Activated CD4-positive, alpha-beta T cell treated with anti-CD3 and anti-CD28 coated beads for 48 hours (primary cell): ENCODE data around the gene CACNA1C.
"Not testable (repeated sequence)": the region's sequence is repeated elsewhere in the genome, so short reads cannot be mapped to it uniquely, and the experiment has no call there.

Source experiments
- DNase-seq: peaks from one replicate; pipeline ENCODE4 v3.0.0-alpha.2; 2020

CACNA1C gene

GRCh38 chr12:2733493-2734355 is 680.9 kb downstream of the CACNA1C start:
- DNase-seq = no peak

DNA sequence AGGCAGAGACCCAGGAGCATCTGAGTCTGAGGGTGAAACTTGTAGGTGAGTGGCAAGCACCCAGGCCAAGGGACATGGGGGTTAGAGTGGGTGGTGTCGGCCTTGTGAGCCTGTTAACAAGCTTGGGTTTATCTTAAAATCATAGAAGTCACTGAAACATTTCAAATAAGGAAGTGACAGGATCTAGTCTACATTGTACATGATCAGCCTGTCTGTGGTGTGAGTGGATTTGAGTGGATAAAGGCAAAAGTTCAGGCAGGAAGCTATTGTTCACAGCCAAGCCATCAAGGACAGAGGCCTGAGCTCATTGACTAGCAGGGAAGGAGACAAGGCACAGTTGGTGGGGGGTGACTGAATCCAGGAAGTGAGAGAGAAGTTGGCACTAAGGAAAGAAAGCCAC is 682.6 kb downstream of the CACNA1C start:
- DNase-seq = no peak

GRCh38 chr12:2737656-2738241 is 685.0 kb downstream of the CACNA1C start:
- DNase-seq = no peak

DNA sequence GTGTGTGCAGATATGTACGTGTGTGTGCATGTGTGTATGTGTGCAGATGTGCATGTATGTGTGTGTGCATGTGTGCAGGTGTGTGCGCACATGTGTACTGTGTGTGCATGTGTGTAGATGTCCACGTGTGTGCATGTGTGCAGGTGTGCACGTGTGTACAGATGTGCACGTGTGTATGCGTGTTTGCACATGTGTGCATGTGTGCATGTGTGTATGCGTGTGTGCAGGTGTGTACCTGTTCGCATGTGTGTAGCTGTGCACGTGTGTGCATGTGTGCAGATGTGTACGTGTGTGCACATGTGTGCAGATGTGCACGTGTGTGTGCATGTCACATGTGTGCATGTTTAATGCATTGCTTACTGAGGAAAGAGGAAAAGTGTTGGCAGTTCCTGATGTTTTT is 686.3 kb downstream of the CACNA1C start:
- DNase-seq = no peak

DNA sequence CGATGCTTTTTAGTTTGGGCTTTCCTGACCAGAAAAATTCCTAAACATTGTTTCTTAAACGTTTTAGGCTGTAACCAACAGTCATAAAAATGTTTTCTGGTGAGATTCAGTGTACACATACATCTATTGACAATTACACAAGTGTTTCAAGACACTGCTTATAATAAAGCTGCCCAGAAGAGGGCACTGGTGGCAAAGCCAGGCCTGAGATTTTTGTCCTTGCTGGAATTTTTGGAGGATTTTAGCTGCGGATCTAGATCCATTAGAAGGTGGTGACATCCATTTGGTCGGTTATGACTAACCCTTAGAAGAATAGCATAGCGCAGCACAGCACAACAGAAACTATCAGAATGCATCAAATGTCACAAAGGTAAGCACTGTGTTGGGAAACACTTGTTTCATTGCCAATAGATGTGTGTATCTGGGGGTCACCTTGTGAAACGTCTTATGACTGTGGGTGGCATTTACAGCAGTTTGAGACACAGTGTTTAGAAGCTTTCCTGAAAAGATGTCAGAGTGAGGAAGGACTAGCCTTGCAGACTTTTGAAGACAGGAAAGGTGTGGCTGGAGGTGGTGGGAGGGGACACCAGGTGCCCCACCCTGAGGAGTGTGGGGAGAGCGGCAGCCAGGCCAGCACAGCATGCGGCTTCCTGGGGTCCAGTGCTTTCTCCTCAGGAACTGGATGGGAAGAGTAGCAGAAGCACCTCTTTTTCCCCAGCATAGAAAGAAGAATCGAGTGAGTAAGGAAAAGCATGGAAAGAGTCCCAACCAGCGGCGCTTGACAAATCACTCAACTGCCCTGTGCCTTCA is 687.2 kb downstream of the CACNA1C start:
- no peak for DNase-seq

GRCh38 chr12:2742037-2742436 is 689.2 kb downstream of the CACNA1C start:
- DNase-seq = not testable (repeated sequence)

DNA sequence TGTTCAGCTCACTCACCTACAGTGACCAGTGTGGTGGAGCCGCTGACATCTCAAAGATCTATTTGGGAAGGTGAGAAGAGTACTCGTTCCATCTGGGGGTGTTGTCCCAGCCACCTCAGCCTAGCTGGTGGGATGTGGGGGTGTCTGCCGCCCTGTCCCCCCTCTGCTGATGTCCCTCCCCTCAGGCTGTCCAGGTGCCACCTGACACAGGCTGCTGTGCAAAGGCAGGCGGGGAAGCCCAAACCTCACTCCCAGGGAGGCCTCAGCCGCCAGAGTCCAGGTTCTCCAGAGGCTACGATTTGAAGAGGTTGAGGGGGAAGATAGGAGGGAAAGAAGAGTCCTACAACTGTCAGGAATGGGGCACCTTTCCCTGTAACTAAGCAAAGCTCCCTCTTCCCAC is 690.7 kb downstream of the CACNA1C start:
- no peak for DNase-seq

DNA sequence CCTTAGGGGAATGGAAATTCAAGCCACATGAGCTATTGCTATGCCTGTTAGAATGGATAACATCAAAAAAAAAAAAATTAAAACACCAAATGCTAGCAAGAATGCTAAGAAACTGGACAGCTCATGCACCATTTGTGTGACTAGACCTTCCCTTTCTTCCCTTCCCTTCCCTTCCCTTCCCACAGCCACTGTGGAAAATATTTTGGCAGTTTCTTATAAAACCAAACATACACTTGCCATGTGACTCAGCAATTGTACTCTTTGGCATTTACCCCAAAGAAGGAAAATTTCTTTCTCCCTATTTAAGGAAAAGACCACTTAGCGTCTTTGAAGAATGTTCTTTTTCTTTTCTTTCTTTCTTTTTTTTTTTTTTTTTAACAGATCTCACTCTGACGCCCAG is 692.9 kb downstream of the CACNA1C start:
- DNase-seq = no peak
